HG03064 (cell line): Measurements from ENCODE around the gene CCDC40.

ENCODE experiments used
- ATAC-seq: cut with Tn5 transposase; IDR thresholded peaks from one replicate; pipeline ENCODE4 v1.9.1; 2021; ENCODE audit warnings: low read depth; ENCODE audit not compliant: unreplicated experiment

The CCDC40 gene

GRCh38 chr17:80018917-80019651 is 17.4 kb upstream of the CCDC40 start:
- no peak for ATAC-seq

- ATAC-seq = no peak
Observed at GRCh38 chr17:80021600-80021999, 14.8 kb upstream of the CCDC40 start.

GRCh38 chr17:80023481-80024205 is 12.8 kb upstream of the CCDC40 start:
- ATAC-seq = no peak

- ATAC-seq = no peak
Observed at GRCh38 chr17:80024206-80024972, 12.1 kb upstream of the CCDC40 start.

- ATAC-seq = no peak
Observed at GRCh38 chr17:80025140-80025539, 11.3 kb upstream of the CCDC40 start.

- ATAC-seq = no peak
Observed at GRCh38 chr17:80025796-80026195, 10.6 kb upstream of the CCDC40 start.

GRCh38 chr17:80026359-80027042 is 9.9 kb upstream of the CCDC40 start:
- no peak for ATAC-seq

GRCh38 chr17:80027043-80027435 is 9.4 kb upstream of the CCDC40 start:
- no peak for ATAC-seq

GRCh38 chr17:80028030-80028429 is 8.4 kb upstream of the CCDC40 start:
- ATAC-seq = no peak

- no peak for ATAC-seq
Observed at GRCh38 chr17:80029258-80029974, 7.0 kb upstream of the CCDC40 start.

GRCh38 chr17:80030730-80031410 is 5.6 kb upstream of the CCDC40 start:
- ATAC-seq = no peak

GRCh38 chr17:80031691-80032430 is 4.6 kb upstream of the CCDC40 start:
- no peak for ATAC-seq

- ATAC-seq = no peak
Observed at GRCh38 chr17:80032614-80033171, 3.7 kb upstream of the CCDC40 start.

- ATAC-seq = no peak
Observed at GRCh38 chr17:80033840-80034239, 2.6 kb upstream of the CCDC40 start.

GRCh38 chr17:80034791-80035686 is 1.4 kb upstream of the CCDC40 start:
- no peak for ATAC-seq

GRCh38 chr17:80035687-80035936 is 830 bp upstream of the CCDC40 start, which contains the start of gene TBC1D16:
TSS of gene TBC1D16 (minus strand) at chr17:80035872. CDS start at chr17:80013547, 22,325 bp downstream.
- ATAC-seq = no peak

GRCh38 chr17:80036715-80037477 is 454 bp downstream of the CCDC40 start:
- no peak for ATAC-seq
